ENCODE measurements around the gene AP5M1.
"Not testable (repeated sequence)": the region's sequence is repeated elsewhere in the genome, so short reads cannot be mapped to it uniquely, and the experiment has no call there.

AP5M1 gene

DNA sequence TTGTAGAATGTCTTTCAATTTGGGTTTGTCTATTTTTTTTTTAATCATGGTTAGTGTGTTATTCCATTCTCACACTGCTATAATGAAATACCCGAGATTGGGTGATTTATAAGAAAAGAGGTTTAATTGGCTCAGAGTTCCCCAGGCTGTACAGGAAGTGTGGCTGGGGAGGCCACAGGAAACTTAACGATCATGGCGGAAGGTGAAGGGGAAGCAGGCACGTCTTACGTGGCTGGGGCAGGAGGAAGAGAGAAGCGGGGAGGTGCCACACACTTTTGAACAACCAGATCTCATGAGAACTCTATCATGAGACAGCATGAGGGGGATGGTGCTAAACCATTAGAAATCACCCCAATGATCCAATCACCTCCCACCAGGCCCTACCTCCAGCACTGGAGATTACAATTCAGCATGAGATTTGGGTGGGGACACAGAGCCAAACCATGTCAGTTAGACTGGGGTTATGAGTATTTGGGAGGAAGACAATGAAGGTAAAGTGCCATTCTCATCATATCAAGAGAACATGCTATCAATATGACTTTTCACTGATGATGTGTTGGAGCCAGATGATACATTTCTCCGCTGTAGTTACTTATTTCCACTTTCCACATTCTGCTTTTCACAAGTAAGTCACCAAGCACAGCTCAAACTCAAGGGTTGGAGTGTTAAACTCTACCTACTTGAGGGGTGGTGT, 45.8 kb downstream of the AP5M1 start:
- Mint-ChIP-seq H3K4me1 (peaks cover 14% of the 10 kb centered on the region), H3K27ac (no peak overlapping the region), H3K27me3 (no peaks in the 10 kb centered on the region), H3K36me3 (ENCODE audit: low read depth) (no peaks in the 10 kb centered on the region), H3K4me3 (no peak overlapping the region), H3K9me3 (peaks cover 11% of the 10 kb centered on the region)
- no peak for DNase-seq
- no peak for ATAC-seq

DNA sequence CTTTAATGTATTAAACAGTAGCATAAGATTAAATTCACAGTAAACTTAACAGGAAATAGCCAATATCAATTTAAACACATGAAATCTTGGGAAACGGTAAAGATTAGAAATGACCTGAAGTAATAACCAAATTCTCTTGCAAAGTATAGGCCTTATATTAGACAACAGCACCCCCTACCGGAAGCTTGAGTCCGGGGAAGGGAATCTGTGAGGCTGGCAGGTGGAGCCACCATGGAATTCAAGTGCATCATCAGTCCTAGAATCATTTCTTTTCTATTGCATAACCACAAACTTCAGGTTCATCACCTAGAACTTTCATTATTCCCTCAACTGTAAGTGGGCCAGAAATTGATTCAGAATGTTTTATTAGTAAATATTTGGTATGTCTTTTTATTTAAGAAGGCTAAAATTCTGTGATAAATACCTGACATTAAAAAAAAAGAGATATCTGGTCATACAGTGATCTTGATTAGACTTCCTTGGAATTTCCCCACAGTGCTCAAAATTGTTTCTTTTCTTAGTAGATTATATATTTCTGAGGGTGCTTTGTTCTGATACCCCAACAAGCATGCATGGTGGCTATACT, 48.6 kb downstream of the AP5M1 start:
- H3K36me3 Mint-ChIP-seq (ENCODE audit: low read depth), result no peaks in the 10 kb centered on the region

DNA sequence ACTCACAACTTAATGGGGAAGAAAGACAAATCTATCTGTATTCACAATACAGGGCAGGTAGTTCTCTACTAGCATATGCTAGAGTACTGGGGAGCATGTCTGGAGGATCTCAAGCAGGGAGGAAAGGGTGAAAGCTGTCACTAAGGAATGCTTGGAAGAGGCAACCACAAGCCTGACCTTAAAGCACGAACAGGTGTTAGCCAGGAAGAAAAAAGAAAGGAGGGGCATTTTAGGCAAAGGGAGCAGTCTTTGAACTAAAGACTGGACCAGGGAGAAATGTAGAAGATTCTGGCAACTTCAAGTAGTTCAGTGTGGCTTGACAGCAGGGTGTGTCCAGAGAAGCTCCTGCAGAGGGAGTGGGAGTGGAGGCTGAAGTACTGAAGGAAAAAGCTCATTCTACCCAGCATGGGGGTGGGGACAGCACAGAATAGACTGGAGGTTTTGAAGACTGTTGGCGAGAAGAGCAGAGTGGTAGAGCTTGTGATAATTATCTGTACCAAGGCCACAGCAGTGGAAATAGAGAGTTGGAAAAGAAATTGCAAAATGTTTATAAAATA, 50.9 kb downstream of the AP5M1 start:
- no peaks in the 10 kb centered on the region for H3K9me3 Mint-ChIP-seq
- no peaks in the 10 kb centered on the region for H3K4me1 Mint-ChIP-seq
- ATAC-seq (no peak), DNase-seq (no peak)
- H3K27ac Mint-ChIP-seq, result no peak overlapping the region
- peaks cover 3% of the 10 kb centered on the region for H3K27me3 Mint-ChIP-seq
- no peak overlapping the region for H3K4me3 Mint-ChIP-seq
- H3K36me3 Mint-ChIP-seq (ENCODE audit: low read depth), result no peaks in the 10 kb centered on the region

More for the DNA sequence above, 48.6 kb downstream of the AP5M1 start:
- Mint-ChIP-seq H3K4me1 (peaks cover 13% of the 10 kb centered on the region), H3K27me3 (no peaks in the 10 kb centered on the region), H3K4me3 (no peak overlapping the region), H3K27ac (no peak overlapping the region), H3K9me3 (peaks cover 11% of the 10 kb centered on the region)
- ATAC-seq, result no peak
- DNase-seq, result peak; percentile 74

DNA sequence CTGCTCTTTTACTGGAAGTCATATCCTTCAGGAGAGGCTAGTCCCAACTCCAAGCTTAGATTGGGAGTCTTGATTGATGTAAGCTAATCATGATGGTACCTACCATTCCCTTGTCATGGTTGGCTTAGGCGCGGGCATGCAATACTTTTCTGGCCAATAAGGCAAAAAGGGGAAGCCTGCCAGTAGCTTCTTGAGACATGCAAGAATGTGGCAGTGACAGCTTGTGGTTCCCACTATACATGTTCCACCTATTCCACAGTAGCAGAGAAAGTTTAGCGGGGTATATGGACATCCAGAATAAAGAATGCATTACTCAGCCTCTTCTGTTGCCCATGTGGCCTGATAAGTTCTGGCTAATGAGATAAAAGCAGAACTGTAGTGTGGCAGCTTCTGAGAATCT, 55.0 kb downstream of the AP5M1 start:
- H3K4me1 Mint-ChIP-seq, result no peaks in the 10 kb centered on the region
- no peaks in the 10 kb centered on the region for H3K9me3 Mint-ChIP-seq
- ATAC-seq (no peak), DNase-seq (no peak)
- H3K4me3 Mint-ChIP-seq, result no peak overlapping the region
- no peaks in the 10 kb centered on the region for H3K36me3 Mint-ChIP-seq (ENCODE audit: low read depth)
- peaks cover 6% of the 10 kb centered on the region for H3K27me3 Mint-ChIP-seq
- H3K27ac Mint-ChIP-seq, result no peak overlapping the region

DNA sequence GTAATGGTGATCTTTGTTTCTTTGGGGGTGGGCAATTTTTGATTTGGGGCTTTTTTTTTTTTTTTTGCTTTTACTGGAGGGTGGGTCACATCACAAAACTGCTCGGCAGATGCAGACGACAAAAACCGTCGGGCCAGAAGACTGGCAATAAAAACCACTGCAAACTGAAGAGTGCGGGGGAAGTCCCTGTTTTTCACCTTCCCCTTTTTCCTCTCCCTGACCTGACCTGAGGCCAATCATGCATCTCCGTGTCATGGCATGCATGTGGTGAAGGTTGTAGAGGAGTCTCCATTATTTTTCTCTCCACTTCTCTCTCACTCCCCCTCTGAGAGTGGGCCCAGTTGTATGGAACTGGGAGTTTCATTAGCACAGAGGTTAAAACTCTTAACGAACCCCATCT, 57.5 kb downstream of the AP5M1 start:
- H3K4me3 Mint-ChIP-seq, result no peak overlapping the region
- H3K4me1 Mint-ChIP-seq, result no peaks in the 10 kb centered on the region
- no peaks in the 10 kb centered on the region for H3K36me3 Mint-ChIP-seq (ENCODE audit: low read depth)
- peaks cover 6% of the 10 kb centered on the region for H3K27me3 Mint-ChIP-seq
- H3K9me3 Mint-ChIP-seq, result no peaks in the 10 kb centered on the region
- H3K27ac Mint-ChIP-seq, result no peak overlapping the region
- ATAC-seq (no peak), DNase-seq (no peak)

DNA sequence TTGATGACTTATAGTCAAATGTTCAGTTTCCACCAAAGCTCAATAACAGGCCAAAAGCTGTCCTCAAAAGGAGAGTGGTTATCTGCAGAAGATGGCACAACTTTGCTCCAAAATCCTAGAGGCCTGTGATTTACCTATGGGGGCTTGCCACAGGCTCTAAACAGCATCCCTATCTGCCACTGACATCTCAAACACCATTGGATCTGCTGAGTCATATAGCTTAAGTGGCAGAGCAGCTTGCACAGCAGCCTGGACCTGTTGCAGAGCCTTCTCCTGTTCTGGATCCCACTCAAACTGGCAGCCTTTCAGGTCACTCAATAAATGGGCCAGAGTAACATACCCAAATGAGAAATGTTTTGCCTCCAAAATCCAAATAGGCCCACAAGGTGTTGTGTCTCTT, 61.1 kb downstream of the AP5M1 start:
- Mint-ChIP-seq H3K4me3 (no peak overlapping the region), H3K27me3 (peaks cover 3% of the 10 kb centered on the region), H3K27ac (no peak overlapping the region), H3K9me3 (peaks cover 5% of the 10 kb centered on the region), H3K4me1 (no peaks in the 10 kb centered on the region), H3K36me3 (ENCODE audit: low read depth) (peaks cover 4% of the 10 kb centered on the region)
- no peak for ATAC-seq
- DNase-seq, result no peak

DNA sequence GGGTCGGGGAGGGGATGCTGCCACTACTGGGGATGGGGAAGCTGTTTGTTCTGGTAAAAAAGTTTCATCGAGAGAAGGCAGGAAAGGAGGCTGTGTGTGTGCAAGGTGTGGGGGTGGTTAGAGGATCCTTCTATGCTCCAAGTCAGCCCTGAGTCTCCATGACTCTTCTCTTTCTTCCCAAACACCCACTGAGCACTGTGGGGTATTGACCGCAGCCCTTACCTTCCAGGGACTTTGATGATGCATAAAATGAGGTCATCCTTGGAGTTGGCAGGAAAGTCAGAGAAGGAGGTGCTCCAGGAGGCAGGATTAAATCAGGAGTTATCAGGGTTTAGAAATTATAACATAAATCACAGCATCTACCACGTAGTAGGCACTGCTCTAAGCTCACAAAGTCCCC, 63.7 kb downstream of the AP5M1 start:
- not testable (repeated sequence) for H3K4me1 Mint-ChIP-seq; H3K27me3 Mint-ChIP-seq; H3K4me3 Mint-ChIP-seq; H3K36me3 Mint-ChIP-seq (ENCODE audit: low read depth); H3K27ac Mint-ChIP-seq; DNase-seq; ATAC-seq
- H3K9me3 Mint-ChIP-seq, result peaks cover 19% of the 10 kb centered on the region

DNA sequence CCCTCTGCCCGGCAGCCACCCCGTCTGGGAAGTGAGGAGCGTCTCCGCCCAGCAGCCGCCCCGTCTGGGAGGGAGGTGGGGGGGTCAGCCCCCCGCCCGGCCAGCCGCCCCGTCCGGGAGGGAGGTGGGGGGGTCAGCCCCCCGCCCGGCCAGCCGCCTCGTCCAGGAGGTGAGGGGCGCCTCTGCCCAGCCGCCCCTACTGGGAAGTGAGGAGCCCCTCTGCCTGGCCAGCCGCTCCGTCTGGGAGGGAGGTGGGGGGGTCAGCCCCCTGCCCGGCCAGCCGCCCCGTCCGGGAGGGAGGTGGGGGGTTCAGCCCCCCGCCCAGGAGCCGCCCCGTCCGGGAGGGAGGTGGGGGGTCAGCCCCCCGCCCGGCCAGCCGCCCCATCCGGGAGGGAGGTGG, 65.0 kb downstream of the AP5M1 start:
- not testable (repeated sequence) for H3K4me3 Mint-ChIP-seq, ATAC-seq

DNA sequence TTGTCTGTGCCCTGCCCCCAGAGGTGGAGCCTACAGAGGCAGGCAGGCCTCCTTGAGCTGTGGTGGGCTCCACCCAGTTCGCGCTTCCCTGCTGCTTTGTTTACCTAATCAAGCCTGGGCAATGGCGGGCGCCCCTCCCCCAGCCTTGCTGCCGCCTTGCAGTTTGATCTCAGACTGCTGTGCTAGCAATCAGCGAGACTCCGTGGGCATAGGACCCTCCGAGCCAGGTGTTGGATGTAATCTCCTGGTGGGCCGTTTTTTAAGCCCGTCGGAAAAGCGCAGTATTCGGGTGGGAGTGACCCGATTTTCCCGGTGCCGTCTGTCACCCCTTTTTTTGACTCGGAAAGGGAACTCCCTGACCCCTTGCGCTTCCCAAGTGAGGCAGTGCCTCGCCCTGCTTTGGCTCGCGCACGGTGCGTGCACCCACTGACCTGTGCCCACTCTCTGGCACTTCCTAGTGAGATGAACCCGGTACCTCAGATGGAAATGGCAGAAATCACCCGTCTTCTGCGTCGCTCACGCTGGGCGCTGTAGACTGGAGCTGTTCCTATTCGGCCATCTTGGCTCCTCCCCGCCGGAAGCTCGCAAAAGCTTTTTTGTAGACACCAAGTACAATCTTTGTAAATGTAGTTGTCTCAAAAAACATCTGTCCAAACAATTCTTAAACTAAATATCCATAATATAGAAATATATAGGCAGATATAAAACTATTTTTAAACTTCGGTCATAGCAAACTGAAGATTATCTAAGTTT, 75.0 kb downstream of the AP5M1 start:
- not testable (repeated sequence) for H3K4me1 Mint-ChIP-seq; H3K4me3 Mint-ChIP-seq; H3K36me3 Mint-ChIP-seq (ENCODE audit: low read depth)

More for the DNA sequence above, 65.0 kb downstream of the AP5M1 start:
- not testable (repeated sequence) for H3K36me3 Mint-ChIP-seq (ENCODE audit: low read depth); H3K27ac Mint-ChIP-seq; H3K27me3 Mint-ChIP-seq; H3K4me1 Mint-ChIP-seq; DNase-seq
- peaks cover 19% of the 10 kb centered on the region for H3K9me3 Mint-ChIP-seq

DNA sequence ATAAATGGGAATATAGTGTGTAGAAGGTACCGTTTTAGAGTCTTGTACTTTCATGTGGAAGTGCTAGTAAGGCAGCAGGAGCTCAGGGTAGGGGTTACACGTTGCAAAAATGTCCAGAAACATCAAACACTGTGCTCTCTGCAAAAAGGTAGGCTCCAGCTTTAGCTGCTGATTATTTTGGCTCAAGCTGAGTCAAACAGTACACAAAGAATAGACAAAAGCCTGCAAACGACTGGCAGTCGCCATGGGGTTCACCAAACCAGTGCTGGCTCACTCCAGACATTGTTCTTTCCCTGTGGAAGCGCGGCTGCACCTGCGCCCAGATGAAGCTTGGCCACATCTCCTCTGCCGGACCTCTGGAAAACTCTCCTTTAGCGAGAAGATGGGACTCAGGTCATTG, 76.3 kb downstream of the AP5M1 start:
- DNase-seq (no peak), ATAC-seq (no peak)
- Mint-ChIP-seq H3K27ac (no peak overlapping the region), H3K27me3 (peaks cover 13% of the 10 kb centered on the region), H3K9me3 (no peaks in the 10 kb centered on the region), H3K4me1 (no peaks in the 10 kb centered on the region), H3K36me3 (ENCODE audit: low read depth) (no peaks in the 10 kb centered on the region), H3K4me3 (no peak overlapping the region)

More for the DNA sequence above, 75.0 kb downstream of the AP5M1 start:
- H3K9me3 Mint-ChIP-seq, H3K27ac Mint-ChIP-seq, H3K27me3 Mint-ChIP-seq, ATAC-seq, DNase-seq: not testable (repeated sequence)

DNA sequence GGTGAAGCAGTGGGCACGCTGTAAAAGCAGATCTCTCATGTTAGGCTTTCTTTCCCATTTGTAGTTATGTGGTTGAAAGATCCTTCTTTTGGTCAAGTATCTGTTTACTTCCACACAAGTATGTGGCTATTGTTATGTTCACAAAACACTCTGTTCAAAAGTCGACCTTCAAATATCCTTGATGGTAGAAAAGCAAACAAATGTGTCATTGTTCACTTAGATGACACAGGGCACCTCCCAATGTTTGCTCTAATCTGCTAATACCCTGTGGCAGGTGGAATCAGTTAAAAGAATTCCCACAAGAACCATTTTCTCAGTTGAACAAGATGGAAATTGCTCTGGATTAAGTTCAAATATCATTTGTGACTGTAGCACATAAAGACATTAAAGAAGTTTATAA, 78.0 kb downstream of the AP5M1 start:
- no peaks in the 10 kb centered on the region for H3K36me3 Mint-ChIP-seq (ENCODE audit: low read depth)
- no peak overlapping the region for H3K4me3 Mint-ChIP-seq
- ATAC-seq, result no peak
- no peak for DNase-seq
- no peaks in the 10 kb centered on the region for H3K9me3 Mint-ChIP-seq
- no peaks in the 10 kb centered on the region for H3K4me1 Mint-ChIP-seq
- no peak overlapping the region for H3K27ac Mint-ChIP-seq
- peaks cover 13% of the 10 kb centered on the region for H3K27me3 Mint-ChIP-seq

Data from activated naive CD8-positive, alpha-beta T cell treated with anti-CD3 and anti-CD28 coated beads, Interleukin-2, amount 50 U/mL, for 24 hours (primary cell).